ENCODE measurements around the gene ARID2. TPM values are rescaled to one million over a fixed set of nuclear protein-coding genes. Genes with fewer than 3 reads are reported as not detected.
A peak's percentile ranks its signal among the peaks of the same experiment; 100 is the strongest.

Gene ARID2
- total and polyA plus RNA-seq, 5 donors from 2014 or later: 9.2 to 73.4 (median 13.2) TPM

- Histone ChIP-seq H3K4me3 (ENCODE audit: low read depth, low read length) (no peak overlapping the region), H3K27ac (ENCODE audit: insufficient read depth, low read length, poor library complexity, severe bottlenecking) (no peak overlapping the region), H3K9me3 (ENCODE audit: control insufficient read depth in 2 of 2, low read length in 2 of 2) (no peaks in the 10 kb centered on the region), H3K4me1 (ENCODE audit: control insufficient read depth, insufficient read depth, low read length, poor library complexity, severe bottlenecking) (no peaks in the 10 kb centered on the region), H3K36me3 (ENCODE audit: control insufficient read depth, insufficient read depth, low read length) (peaks cover 36% of the 10 kb centered on the region), H3K27me3 (ENCODE audit: control insufficient read depth, insufficient read depth, low read length) (no peaks in the 10 kb centered on the region)
- no peak overlapping the region for H3K27ac Mint-ChIP-seq
- peaks cover 37% of the 10 kb centered on the region for H3K36me3 Mint-ChIP-seq
- no peak for ATAC-seq (ENCODE audit: low read depth in 2 of 2)
- H3K4me3 Mint-ChIP-seq: no peak overlapping the region
- DNase-seq: no peak
- H3K27me3 Mint-ChIP-seq: no peaks in the 10 kb centered on the region
- peaks cover 0 to 3% (median 0%) of the 10 kb centered on the region in 7 donors for H3K9me3 Mint-ChIP-seq
- peaks cover 25 to 45% (median 30%) of the 10 kb centered on the region in 4 donors for H3K4me1 Mint-ChIP-seq
Measured at GRCh38 chr12:45938566-45938965, 209.1 kb downstream of the ARID2 start.

- peaks cover 25 to 57% (median 40%) of the 10 kb centered on the region in 4 donors for H3K4me1 Mint-ChIP-seq
- no peak for ATAC-seq (ENCODE audit: low read depth in 2 of 2)
- no peak for DNase-seq
- Histone ChIP-seq H3K36me3 (ENCODE audit: control insufficient read depth, insufficient read depth, low read length) (peaks cover 46% of the 10 kb centered on the region), H3K9me3 (ENCODE audit: control insufficient read depth in 2 of 2, low read length in 2 of 2) (no peaks in the 10 kb centered on the region), H3K4me1 (ENCODE audit: control insufficient read depth, insufficient read depth, low read length, poor library complexity, severe bottlenecking) (no peaks in the 10 kb centered on the region), H3K4me3 (ENCODE audit: low read depth, low read length) (no peak overlapping the region), H3K27ac (ENCODE audit: insufficient read depth, low read length, poor library complexity, severe bottlenecking) (no peak overlapping the region), H3K27me3 (ENCODE audit: control insufficient read depth, insufficient read depth, low read length) (no peaks in the 10 kb centered on the region)
- peaks cover 48% of the 10 kb centered on the region for H3K36me3 Mint-ChIP-seq
- peaks cover 0 to 3% (median 0%) of the 10 kb centered on the region in 7 donors for H3K9me3 Mint-ChIP-seq
- no peak overlapping the region for H3K4me3 Mint-ChIP-seq
- no peaks in the 10 kb centered on the region for H3K27me3 Mint-ChIP-seq
- peak overlapping the region in 1 of 3 donors; percentile 62 for H3K27ac Mint-ChIP-seq
Measured at GRCh38 chr12:45939759-45940158, 210.3 kb downstream of the ARID2 start.

DNA sequence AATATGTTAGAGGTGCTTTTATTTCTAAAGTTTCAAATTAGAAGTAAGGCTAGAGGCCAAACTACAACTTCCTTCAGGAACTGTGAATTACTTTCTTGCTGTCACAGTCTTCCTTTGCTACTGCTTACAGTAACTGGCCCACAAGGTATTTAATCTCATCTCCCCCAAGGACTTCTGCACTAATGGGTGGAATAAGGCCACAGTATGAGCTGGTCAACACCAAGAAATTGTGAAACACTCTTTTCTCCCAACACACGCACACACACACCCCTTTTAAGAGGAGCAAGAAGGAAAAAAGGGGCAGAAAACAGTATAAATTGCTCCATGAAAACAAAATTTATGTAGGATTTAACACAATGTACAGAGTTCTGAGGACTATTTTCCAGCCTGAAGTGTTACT is 215.3 kb downstream of the ARID2 start:
- Mint-ChIP-seq H3K4me3 (peak overlapping the region in 1 of 4 donors; percentile 34), H3K36me3 (peaks cover 59% of the 10 kb centered on the region), H3K27me3 (no peaks in the 10 kb centered on the region), H3K4me1 (peaks cover 18 to 50% (median 33%) of the 10 kb centered on the region in 4 donors), H3K27ac (peak overlapping the region; percentile 8 to 54 (median 46)), H3K9me3 (peaks cover 0 to 3% (median 0%) of the 10 kb centered on the region in 7 donors)
- Histone ChIP-seq H3K9me3 (ENCODE audit: control insufficient read depth in 2 of 2, low read length in 2 of 2) (no peaks in the 10 kb centered on the region), H3K4me1 (ENCODE audit: control insufficient read depth, insufficient read depth, low read length, poor library complexity, severe bottlenecking) (no peaks in the 10 kb centered on the region), H3K27ac (ENCODE audit: insufficient read depth, low read length, poor library complexity, severe bottlenecking) (no peak overlapping the region), H3K36me3 (ENCODE audit: control insufficient read depth, insufficient read depth, low read length) (peaks cover 79% of the 10 kb centered on the region), H3K4me3 (ENCODE audit: low read depth, low read length) (no peak overlapping the region), H3K27me3 (ENCODE audit: control insufficient read depth, insufficient read depth, low read length) (no peaks in the 10 kb centered on the region)
- DNase-seq (no peak), ATAC-seq (ENCODE audit: low read depth in 2 of 2) (no peak)

GRCh38 chr12:45946435-45946834 is 216.9 kb downstream of the ARID2 start:
- Histone ChIP-seq H3K4me1 (ENCODE audit: control insufficient read depth, insufficient read depth, low read length, poor library complexity, severe bottlenecking) (no peaks in the 10 kb centered on the region), H3K27me3 (ENCODE audit: control insufficient read depth, insufficient read depth, low read length) (no peaks in the 10 kb centered on the region), H3K36me3 (ENCODE audit: control insufficient read depth, insufficient read depth, low read length) (peaks cover 75% of the 10 kb centered on the region), H3K9me3 (ENCODE audit: control insufficient read depth in 2 of 2, low read length in 2 of 2) (no peaks in the 10 kb centered on the region), H3K4me3 (ENCODE audit: low read depth, low read length) (no peak overlapping the region), H3K27ac (ENCODE audit: insufficient read depth, low read length, poor library complexity, severe bottlenecking) (no peak overlapping the region)
- no peaks in the 10 kb centered on the region for H3K27me3 Mint-ChIP-seq
- H3K4me1 Mint-ChIP-seq: peaks cover 16 to 45% (median 31%) of the 10 kb centered on the region in 4 donors
- peak overlapping the region in 2 of 3 donors; percentile 21 to 42 for H3K27ac Mint-ChIP-seq
- no peak overlapping the region for H3K4me3 Mint-ChIP-seq
- H3K9me3 Mint-ChIP-seq: peaks cover 0 to 2% (median 0%) of the 10 kb centered on the region in 7 donors
- no peak for ATAC-seq (ENCODE audit: low read depth in 2 of 2)
- H3K36me3 Mint-ChIP-seq: peaks cover 61% of the 10 kb centered on the region
- DNase-seq: no peak

GRCh38 chr12:45948546-45948945 is 219.0 kb downstream of the ARID2 start:
- H3K4me1 Mint-ChIP-seq: peaks cover 12 to 36% (median 30%) of the 10 kb centered on the region in 4 donors
- H3K9me3 ChIP-seq (ENCODE audit: control insufficient read depth in 2 of 2, low read length in 2 of 2): no peaks in the 10 kb centered on the region
- no peak overlapping the region for H3K4me3 Mint-ChIP-seq
- DNase-seq: no peak
- H3K27ac ChIP-seq (ENCODE audit: insufficient read depth, low read length, poor library complexity, severe bottlenecking): no peak overlapping the region
- no peak for ATAC-seq (ENCODE audit: low read depth in 2 of 2)
- H3K27ac Mint-ChIP-seq: peak overlapping the region in 2 of 3 donors; percentile 47 to 69
- H3K9me3 Mint-ChIP-seq: no peaks in the 10 kb centered on the region
- H3K27me3 ChIP-seq (ENCODE audit: control insufficient read depth, insufficient read depth, low read length): no peaks in the 10 kb centered on the region
- H3K4me1 ChIP-seq (ENCODE audit: control insufficient read depth, insufficient read depth, low read length, poor library complexity, severe bottlenecking): no peaks in the 10 kb centered on the region
- H3K27me3 Mint-ChIP-seq: no peaks in the 10 kb centered on the region
- no peak overlapping the region for H3K4me3 ChIP-seq (ENCODE audit: low read depth, low read length)
- peaks cover 46% of the 10 kb centered on the region for H3K36me3 Mint-ChIP-seq
- peaks cover 62% of the 10 kb centered on the region for H3K36me3 ChIP-seq (ENCODE audit: control insufficient read depth, insufficient read depth, low read length)

Measured in CD4-positive, CD25-positive, alpha-beta regulatory T cell (primary cell).